GM23248 (cell line): Measurements from ENCODE around the gene ALPL.

Experiments
- EZH2 ChIP-seq: fragments of 200-600 bp; sonication (generic); IDR thresholded peaks from 2 replicates; pipeline ENCODE4 v1.6.1; 2018; ENCODE audit warnings: antibody characterized with exemption, mild to moderate bottlenecking; ENCODE audit not compliant: insufficient read depth, poor library complexity, severe bottlenecking
- EZH2phosphoT487 ChIP-seq: fragments of 200-600 bp; sonication (generic); IDR thresholded peaks from 2 replicates; pipeline ENCODE4 v1.6.1; 2018; ENCODE audit warnings: antibody characterized with exemption, moderate library complexity, mild to moderate bottlenecking, low read depth; ENCODE audit not compliant: insufficient read depth

GRCh38 chr1:21569820-21570527, 60.8 kb downstream of the ALPL start:
- TF ChIP-seq EZH2 (no peak), EZH2phosphoT487 (no peak)
